Jurkat, Clone E6-1 (cell line): ENCODE data around the gene FGA.
"Not testable (repeated sequence)": the region's sequence is repeated elsewhere in the genome, so short reads cannot be mapped to it uniquely, and the experiment has no call there.

Source experiments
- DNase-seq: peaks from one replicate; pipeline ENCODE4 v3.0.0-alpha.2; 2011; ENCODE audit warnings: low read depth, low spot score
- H3K4me3 ChIP-seq: 2 replicates; pipeline ENCODE4 v1.5.1; 2011; ENCODE audit warnings: mild to moderate bottlenecking, low read length, control low read depth, moderate library complexity

Gene FGA

GRCh38 chr4:154609532-154609931 lies 19.0 kb upstream of the FGA start:
- H3K4me3 ChIP-seq, result no peak overlapping the region
- no peak for DNase-seq

GRCh38 chr4:154608361-154609252 lies 18.1 kb upstream of the FGA start:
- DNase-seq, result no peak
- no peak overlapping the region for H3K4me3 ChIP-seq

- no peak overlapping the region for H3K4me3 ChIP-seq
- no peak for DNase-seq
Measured at GRCh38 chr4:154606728-154607723, 16.5 kb upstream of the FGA start.

- DNase-seq, result no peak
- H3K4me3 ChIP-seq, result no peak overlapping the region
Measured at GRCh38 chr4:154604696-154605200, 14.2 kb upstream of the FGA start.

GRCh38 chr4:154603033-154603943 lies 12.7 kb upstream of the FGA start:
- no peak overlapping the region for H3K4me3 ChIP-seq
- no peak for DNase-seq

- DNase-seq, result peak; percentile 53
- no peak overlapping the region for H3K4me3 ChIP-seq
Measured at GRCh38 chr4:154602404-154603020, 12.0 kb upstream of the FGA start.

- no peak overlapping the region for H3K4me3 ChIP-seq
- no peak for DNase-seq
Measured at GRCh38 chr4:154597798-154598774, 7.5 kb upstream of the FGA start.

GRCh38 chr4:154597281-154597680 lies 6.7 kb upstream of the FGA start:
- H3K4me3 ChIP-seq, DNase-seq: not testable (repeated sequence)

GRCh38 chr4:154595807-154596206 lies 5.3 kb upstream of the FGA start:
- no peak for DNase-seq
- H3K4me3 ChIP-seq, result no peak overlapping the region

- not testable (repeated sequence) for DNase-seq, H3K4me3 ChIP-seq
Measured at GRCh38 chr4:154594343-154594742, 3.8 kb upstream of the FGA start.

- no peak for DNase-seq
- no peak overlapping the region for H3K4me3 ChIP-seq
Measured at GRCh38 chr4:154593868-154594267, 3.3 kb upstream of the FGA start.

- no peak for DNase-seq
- H3K4me3 ChIP-seq, result no peak overlapping the region
Measured at GRCh38 chr4:154591890-154592289, 1.3 kb upstream of the FGA start.

GRCh38 chr4:154589296-154590197 lies 995 bp downstream of the FGA start:
- no peak overlapping the region for H3K4me3 ChIP-seq
- no peak for DNase-seq

- no peak for DNase-seq
- H3K4me3 ChIP-seq, result no peak overlapping the region
Measured at GRCh38 chr4:154588198-154588597, 2.3 kb downstream of the FGA start.

GRCh38 chr4:154586296-154587033 lies 4.1 kb downstream of the FGA start:
- no peak overlapping the region for H3K4me3 ChIP-seq
- no peak for DNase-seq
